ENCODE data around the gene SPIRE1.

SPIRE1 gene

DNA sequence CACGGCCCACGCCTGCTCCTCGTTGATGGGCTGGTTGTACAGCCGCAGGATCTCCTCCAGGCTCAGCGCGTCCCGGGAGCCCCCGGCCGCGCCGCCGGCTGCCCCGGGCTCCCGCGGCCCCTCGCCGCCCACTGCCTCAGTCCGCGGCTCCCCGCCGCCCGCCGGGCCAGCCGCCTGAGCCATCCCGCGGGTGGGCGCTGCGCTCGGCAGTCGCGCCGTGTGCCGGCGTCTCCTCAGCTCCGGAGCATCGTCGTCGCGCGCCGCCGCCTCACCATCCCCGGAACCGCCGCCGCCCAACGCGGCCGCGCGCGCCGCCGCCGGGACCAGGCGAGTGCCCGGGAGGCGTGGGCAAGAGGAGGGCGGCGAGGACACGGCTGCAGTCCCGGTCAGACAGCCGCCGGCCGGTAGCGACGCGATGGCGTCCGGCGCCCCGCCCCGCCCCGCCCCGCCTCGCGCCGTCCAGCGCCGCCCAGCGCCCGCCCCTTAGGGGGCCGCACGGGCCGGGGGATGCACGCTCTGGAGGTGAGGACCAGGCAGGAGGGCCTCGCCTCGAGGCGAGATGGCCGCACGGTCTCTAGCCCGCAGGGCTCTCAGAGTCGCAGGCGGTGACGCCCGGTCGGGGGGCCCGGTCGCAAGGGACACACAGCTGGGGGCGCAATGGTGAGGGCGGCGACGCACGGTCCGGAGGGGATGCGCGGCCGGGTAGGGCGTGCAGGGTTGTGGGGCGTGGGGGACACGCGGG is at the start of gene SPIRE1:
Gene SPIRE1 (minus strand): TSS at position 424 of the 742 bp plus-strand sequence. CDS start 241 bp downstream, at position 183.
- DNase-seq (ENCODE audit: low spot score): no peak

DNA sequence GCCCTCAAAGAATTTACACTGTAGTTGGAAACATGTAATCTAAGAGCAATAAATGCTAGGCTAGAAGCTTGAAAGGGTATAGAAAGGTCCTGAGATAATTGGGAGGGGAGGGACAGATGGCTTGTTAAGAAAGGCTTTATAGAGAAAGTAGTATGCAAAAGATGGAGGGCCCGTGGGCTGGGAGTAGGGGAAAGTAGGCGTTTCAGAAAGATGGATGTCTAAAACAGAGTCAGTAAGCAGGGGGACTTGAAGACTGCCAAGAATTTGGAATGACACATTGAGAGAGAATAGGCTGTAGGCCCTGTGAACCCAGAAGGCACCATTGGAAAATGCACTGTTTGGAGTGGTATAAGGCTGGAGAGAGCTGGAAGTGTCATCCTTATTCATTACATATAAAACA is 45.8 kb upstream of the SPIRE1 start:
- DNase-seq (ENCODE audit: low spot score): peak; percentile 35

- DNase-seq (ENCODE audit: low spot score): no peak
These were observed 45.2 kb upstream of the SPIRE1 start for GRCh38 chr18:12703096-12703567.

GRCh38 chr18:12702221-12703095 is 44.6 kb upstream of the SPIRE1 start, which contains the start of the genes CEP76 and PSMG2:
Gene CEP76 (minus strand): TSS chr18:12702723. CDS start chr18:12702548, 175 bp downstream.
Gene PSMG2 (plus strand): TSS chr18:12703042. CDS start chr18:12703108, 66 bp downstream.
- DNase-seq (ENCODE audit: low spot score): peak; percentile 86

GRCh38 chr18:12701161-12701560 is 43.3 kb upstream of the SPIRE1 start:
- peak; percentile 19 for DNase-seq (ENCODE audit: low spot score)

GRCh38 chr18:12699747-12700146 is 41.8 kb upstream of the SPIRE1 start:
- DNase-seq (ENCODE audit: low spot score): peak; percentile 38

DNA sequence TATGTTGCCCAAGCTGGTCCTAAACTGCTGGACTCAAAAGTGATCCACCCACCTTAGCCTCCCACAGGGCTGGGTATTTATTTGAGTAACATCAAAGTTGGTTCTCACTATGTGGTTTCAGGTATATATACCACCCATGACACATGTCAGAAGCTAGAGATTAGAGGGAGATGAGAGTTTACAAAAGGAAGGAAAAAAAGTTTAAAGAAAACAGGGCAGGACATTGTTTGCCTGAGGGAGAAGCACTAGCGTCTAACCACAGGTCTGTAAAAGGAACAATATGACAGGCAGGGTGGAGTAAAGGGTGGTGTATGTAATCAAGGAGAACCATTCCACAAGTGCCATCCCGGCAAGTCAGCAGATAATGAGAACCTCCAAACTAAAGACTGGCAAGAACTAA is 36.1 kb upstream of the SPIRE1 start:
- DNase-seq (ENCODE audit: low spot score): no peak

DNA sequence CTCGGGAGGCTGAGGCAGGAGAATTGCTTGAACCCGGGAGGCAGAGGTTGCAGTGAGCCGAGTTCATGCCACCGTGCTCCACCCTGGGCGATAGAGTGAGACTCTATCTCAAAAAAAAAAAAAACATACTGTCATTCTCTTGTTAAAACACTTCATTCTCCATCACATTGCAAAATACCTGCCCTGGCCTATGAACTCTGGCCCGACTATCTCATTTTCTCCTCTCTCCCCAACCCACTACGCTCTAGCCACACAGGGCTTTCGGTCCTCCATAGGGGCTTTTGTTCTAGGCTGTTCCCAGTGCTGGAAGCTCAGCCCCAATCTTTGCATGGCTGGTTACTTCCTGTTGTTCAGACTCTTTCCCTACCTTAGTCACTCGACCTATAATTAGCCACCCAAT is 34.3 kb upstream of the SPIRE1 start:
- no peak for DNase-seq (ENCODE audit: low spot score)

GRCh38 chr18:12689256-12689850 is 31.4 kb upstream of the SPIRE1 start:
- DNase-seq (ENCODE audit: low spot score): no peak

- DNase-seq (ENCODE audit: low spot score): no peak
These were observed 28.2 kb upstream of the SPIRE1 start for GRCh38 chr18:12686100-12686499.

GRCh38 chr18:12679183-12679786 is 21.4 kb upstream of the SPIRE1 start:
- no peak for DNase-seq (ENCODE audit: low spot score)

DNA sequence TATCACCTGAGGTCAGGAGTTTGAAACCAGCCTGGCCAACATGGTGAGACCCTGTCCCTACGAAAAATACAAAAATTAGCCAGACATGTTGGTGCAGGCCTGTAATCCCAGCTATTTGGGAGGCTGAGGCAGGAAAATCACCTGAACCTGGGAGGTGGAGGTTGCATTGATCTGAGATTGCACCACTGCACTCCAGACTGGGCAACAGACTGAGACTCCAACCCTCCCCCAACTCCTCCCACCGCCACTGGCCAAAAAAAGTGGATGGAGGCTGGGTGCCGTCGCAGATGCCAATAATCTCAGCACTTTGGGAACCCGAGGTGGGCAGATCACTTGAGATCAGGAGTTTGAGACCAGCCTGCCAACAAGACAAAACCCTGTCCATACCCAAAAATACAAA is 10.1 kb upstream of the SPIRE1 start:
- DNase-seq (ENCODE audit: low spot score): no peak

GRCh38 chr18:12659904-12660605 is 2.1 kb upstream of the SPIRE1 start:
- DNase-seq (ENCODE audit: low spot score): peak; percentile 60

GRCh38 chr18:12658426-12659138 is 675 bp upstream of the SPIRE1 start:
- DNase-seq (ENCODE audit: low spot score): no peak

DNA sequence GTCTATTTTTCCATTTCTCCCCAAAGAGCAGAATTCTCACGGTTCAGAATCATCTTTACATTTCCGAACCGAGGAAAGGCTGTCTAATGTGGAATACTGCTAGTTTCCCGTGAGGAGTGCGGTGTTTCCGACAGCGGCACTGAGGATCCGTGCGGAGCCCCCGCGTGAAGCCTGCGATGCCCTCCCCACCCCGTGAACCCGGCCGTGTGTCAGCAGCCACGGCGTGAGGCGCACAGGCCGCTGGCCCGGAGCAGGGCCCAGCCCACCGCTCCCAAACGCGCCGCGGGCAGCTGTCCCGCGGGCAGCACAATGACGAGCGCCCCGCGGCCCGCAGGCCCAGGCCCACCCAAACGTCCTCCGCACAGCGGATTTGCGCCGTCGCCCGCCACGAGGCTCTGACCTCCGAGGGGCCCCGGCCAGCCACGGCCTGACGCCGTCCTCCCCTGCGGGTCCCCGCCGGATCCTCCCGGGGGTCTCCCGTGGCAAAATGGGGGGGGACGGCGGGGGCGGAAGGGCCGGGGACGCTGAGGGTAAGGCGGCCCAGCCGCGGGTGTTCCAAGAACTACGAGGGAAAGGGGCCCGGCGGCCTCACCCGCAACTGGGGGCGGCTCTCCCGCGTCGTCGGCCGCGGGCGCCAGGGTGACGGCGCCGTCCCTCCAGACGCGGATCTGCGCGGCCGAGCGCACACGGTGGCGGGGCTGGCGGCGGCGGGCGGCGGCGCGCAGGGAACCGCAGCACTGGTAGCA is 796 bp downstream of the SPIRE1 start:
- no peak for DNase-seq (ENCODE audit: low spot score)

DNA sequence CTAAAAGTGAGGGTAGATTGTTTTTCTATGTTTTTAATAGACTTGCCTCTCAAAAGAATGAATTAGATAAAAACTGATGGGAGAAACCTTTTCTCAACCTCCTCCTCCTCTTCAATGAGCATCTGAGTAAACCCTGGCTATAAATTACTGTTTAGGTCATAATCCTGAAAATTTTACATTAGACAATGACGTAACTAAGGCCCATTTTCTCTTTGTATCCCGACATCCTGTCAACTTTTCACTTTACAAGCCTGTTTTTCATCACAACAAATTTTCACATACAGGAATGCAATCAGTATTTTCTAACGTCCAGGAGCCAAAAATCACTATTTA is 1.3 kb downstream of the SPIRE1 start:
- no peak for DNase-seq (ENCODE audit: low spot score)

DNA sequence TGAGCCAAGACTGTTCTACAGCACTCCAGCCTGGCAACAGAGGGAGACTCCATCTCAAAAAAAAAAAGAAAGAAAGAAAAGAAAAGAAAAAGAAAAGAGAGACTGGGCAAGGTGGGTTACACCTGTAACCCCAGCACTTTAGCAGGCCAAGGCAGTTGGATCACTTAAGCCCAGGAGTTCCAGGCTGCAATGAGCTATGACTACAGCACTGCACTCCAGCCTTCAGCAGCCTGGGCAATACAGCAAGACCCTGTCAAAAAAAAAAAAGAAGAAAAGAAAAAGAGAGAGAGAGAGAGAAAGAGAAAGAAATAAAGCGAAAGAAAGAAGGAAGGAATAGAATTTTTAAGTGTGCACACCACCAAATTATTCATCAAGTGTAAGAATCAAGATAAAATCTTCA is 2.9 kb downstream of the SPIRE1 start:
- no peak for DNase-seq (ENCODE audit: low spot score)

- DNase-seq (ENCODE audit: low spot score): no peak
These were observed 5.0 kb downstream of the SPIRE1 start for GRCh38 chr18:12652861-12653401.

- DNase-seq (ENCODE audit: low spot score): no peak
These were observed 6.3 kb downstream of the SPIRE1 start for GRCh38 chr18:12651651-12652050.

- DNase-seq (ENCODE audit: low spot score): no peak
These were observed 10.1 kb downstream of the SPIRE1 start for GRCh38 chr18:12647773-12648172.

All from hematopoietic multipotent progenitor cell treated with erythropoietin and hydrocortisone succinate and interleukin-3 and kit ligand, for 17 days (in vitro differentiated cells).